ENCODE measurements around the gene NDFIP1. TPM values are rescaled to one million over a fixed set of nuclear protein-coding genes. Genes with fewer than 3 reads are reported as not detected.

Gene NDFIP1
- total and polyA plus RNA-seq, 2 of the 8 experiments (the other 6 are each of a cell fraction or from before 2014, with no cell fraction given) = 8.8 to 27.1 TPM

GRCh38 chr5:142153674-142154448, 45.3 kb downstream of the NDFIP1 start:
- Histone ChIP-seq H3K18ac (ENCODE audit: extremely low read depth, low read length) (no peak overlapping the region), H2BK20ac (ENCODE audit: low read length) (no peak overlapping the region), H3K9ac (replicated peaks in 1 of 4; ENCODE audit: extremely low read depth in 1 of 4, low read depth in 3 of 4, low read length in 3 of 4) (no peak overlapping the region), H3K4me2 (ENCODE audit: insufficient read depth in 1 of 2, low read depth in 2 of 2, low read length in 2 of 2) (no peak overlapping the region), H2AK5ac (ENCODE audit: low read depth, low read length) (no peak overlapping the region), H3K4me3 (ENCODE audit: extremely low read depth in 1 of 4, insufficient read depth in 2 of 4, low read depth in 3 of 4, low read length in 4 of 4) (no peak overlapping the region), H3K56ac (replicated peaks; ENCODE audit: insufficient read length, low read depth, low read length) (no peak overlapping the region), H3K14ac (ENCODE audit: insufficient read length) (no peak overlapping the region), H3K23ac (ENCODE audit: insufficient read length) (no peak overlapping the region), H3K79me2 (ENCODE audit: control insufficient read depth in 1 of 2, insufficient read depth in 2 of 2, low read length in 2 of 2) (no peaks in the 10 kb centered on the region), H2BK12ac (ENCODE audit: low read depth, low read length) (no peak overlapping the region), H4K20me1 (replicated peaks in 1 of 2; ENCODE audit: control insufficient read depth in 1 of 2, insufficient read depth in 2 of 2, low read length in 2 of 2) (no peaks in the 10 kb centered on the region), H2BK15ac (ENCODE audit: low read length) (no peak overlapping the region), H4K5ac (ENCODE audit: insufficient read length, low read depth, low read length) (no peak overlapping the region), H2BK120ac (replicated peaks; ENCODE audit: low read depth, low read length) (no peak overlapping the region), H3K36me3 (ENCODE audit: control insufficient read depth in 2 of 4, insufficient read depth in 4 of 4, low read length in 3 of 4) (no peaks in the 10 kb centered on the region), H3K27ac (ENCODE audit: low read depth, low read length) (no peak overlapping the region), H4K91ac (replicated peaks; ENCODE audit: insufficient read length, low read length) (no peak overlapping the region), H2BK5ac (ENCODE audit: low read depth, low read length) (no peak overlapping the region), H3K27me3 (replicated peaks in 1 of 4; ENCODE audit: control insufficient read depth in 3 of 4, extremely low read depth in 1 of 4, insufficient read depth in 3 of 4, low read length in 3 of 4) (no peaks in the 10 kb centered on the region), H2AFZ (ENCODE audit: low read length) (no peak overlapping the region), H3K4ac (replicated peaks; ENCODE audit: insufficient read length, low read depth, low read length) (no peak overlapping the region), H4K8ac (ENCODE audit: extremely low read depth, insufficient read depth, low read length) (no peak overlapping the region), H3K23me2 (ENCODE audit: low read depth, low read length) (no peaks in the 10 kb centered on the region), H3K4me1 (replicated peaks in 1 of 4; ENCODE audit: control insufficient read depth in 3 of 4, insufficient read depth in 4 of 4, low read length in 3 of 4) (peaks cover 0 to 17% (median 7%) of the 10 kb centered on the region in 4 experiments; a peak in 3 of 7 replicates), H3K79me1 (ENCODE audit: low read depth, low read length) (no peaks in the 10 kb centered on the region), H3K9me3 (ENCODE audit: insufficient read depth in 2 of 2, low read depth in 1 of 2, low read length in 1 of 2) (no peaks in the 10 kb centered on the region)
- ChIA-PET CTCF (ENCODE audit: partially characterized antibody) (interaction anchor here (0.6 to 4.3 kb wide), 6 partner anchors 8 to 395 kb away, joined by 3 to 14 read pairs (median 4); no protein-coding TSS in a partner anchor), POLR2A (ENCODE audit: partially characterized antibody) (interaction anchor here (0.9 kb wide), 1 partner anchor 126 kb away, joined by 3 read pairs; no protein-coding TSS in a partner anchor)
- DNase-seq (ENCODE audit: low read depth in 1 of 2, low spot score in 2 of 2) = no peak
- 84 to 100% methylated on average over 2 to 12 of the region's 12 CpGs for WGBS, 2 experiments (ENCODE audit: extremely low coverage in 1 of 2, insufficient coverage in 1 of 2, insufficient read length in 1 of 2, insufficient replicate concordance in 2 of 2, low coverage in 1 of 2, low lambda C conversion rate in 2 of 2, missing lambda C conversion rate in 1 of 2)
- FAIRE-seq = no peak
- TF ChIP-seq CBX8 (IDR thresholded peaks at IDR 0.05; ENCODE audit: borderline replicate concordance, low read depth, low read length) (no peak), GTF2F1 (IDR thresholded peaks at IDR 0.05; ENCODE audit: borderline replicate concordance, low read depth, low read length) (no peak), SAP30 (IDR thresholded peaks at IDR 0.05; ENCODE audit: insufficient read depth, insufficient replicate concordance, low read length) (no peak), SP2 (IDR thresholded peaks at IDR 0.05; ENCODE audit: low read length) (no peak), TCF12 (IDR thresholded peaks at IDR 0.05; ENCODE audit: low read depth, low read length) (no peak), NRF1 (IDR thresholded peaks at IDR 0.05; ENCODE audit: low read depth, low read length) (no peak), SP1 (IDR thresholded peaks at IDR 0.05; ENCODE audit: low read depth, low read length) (no peak), SIRT6 (IDR thresholded peaks at IDR 0.05; ENCODE audit: low read length) (no peak), RNF2 (IDR thresholded peaks at IDR 0.05; ENCODE audit: borderline replicate concordance, low read depth, low read length, missing control alignments, poor library complexity, severe bottlenecking) (no peak), CHD2 (IDR thresholded peaks at IDR 0.05; ENCODE audit: low read length) (no peak), EZH2 (IDR thresholded peaks at IDR 0.05; ENCODE audit: low read depth, low read length, severe bottlenecking) (no peak)
- TF ChIP-seq, protein P1, sequence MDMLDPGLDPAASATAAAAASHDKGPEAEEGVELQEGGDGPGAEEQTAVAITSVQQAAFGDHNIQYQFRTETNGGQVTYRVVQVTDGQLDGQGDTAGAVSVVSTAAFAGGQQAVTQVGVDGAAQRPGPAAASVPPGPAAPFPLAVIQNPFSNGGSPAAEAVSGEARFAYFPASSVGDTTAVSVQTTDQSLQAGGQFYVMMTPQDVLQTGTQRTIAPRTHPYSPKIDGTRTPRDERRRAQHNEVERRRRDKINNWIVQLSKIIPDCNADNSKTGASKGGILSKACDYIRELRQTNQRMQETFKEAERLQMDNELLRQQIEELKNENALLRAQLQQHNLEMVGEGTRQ (IDR thresholded peaks at IDR 0.05; ENCODE audit: low read length) = no peak
